ENCODE results near the gene TSHZ2. TPM values are rescaled to one million over a fixed set of nuclear protein-coding genes. Genes with fewer than 3 reads are reported as not detected.
A peak's percentile ranks its signal among the peaks of the same experiment; 100 is the strongest.

Gene TSHZ2
- total RNA-seq, 2 experiments from 2014 or later, result 0.38 to 0.54 TPM

- ChIA-PET POLR2A (no interaction called here), CTCF (no interaction called here)
- H3K27ac Mint-ChIP-seq, result no peak overlapping the region
- no peak for TF ChIP-seq CTCF (IDR thresholded peaks at IDR 0.05)
- H3K9me3 Mint-ChIP-seq, result peaks cover 4% of the 10 kb centered on the region
- intact Hi-C loops (cut with micrococcal nuclease), result no loop called here
- H3K27me3 Mint-ChIP-seq, result peaks cover 2% of the 10 kb centered on the region
- DNase-seq (no peak), ATAC-seq (no peak)
- peaks cover 31% of the 10 kb centered on the region for H3K4me1 Mint-ChIP-seq (ENCODE audit: low read depth)
- H3K36me3 Mint-ChIP-seq (ENCODE audit: low read depth), result no peaks in the 10 kb centered on the region
- H3K4me3 Mint-ChIP-seq, result no peak overlapping the region
Observed at GRCh38 chr20:53399592-53400335, 427.6 kb downstream of the TSHZ2 start.

- peak; percentile 30 for DNase-seq
Observed at GRCh38 chr20:53402233-53403005, 430.3 kb downstream of the TSHZ2 start.

GRCh38 chr20:53403029-53403428 lies 430.9 kb downstream of the TSHZ2 start:
- CTCF ChIA-PET, result interaction anchor here (1.5 kb wide), 1 partner anchor 10 kb away, joined by 4 read pairs; no protein-coding TSS in a partner anchor
- ATAC-seq (no peak), DNase-seq (no peak)
- POLR2A ChIA-PET, result interaction anchor here (0.6 kb wide), 1 partner anchor 647 kb away, joined by 4 read pairs; no protein-coding TSS in a partner anchor
- intact Hi-C loops (cut with micrococcal nuclease), result no loop called here
- H3K9me3 Mint-ChIP-seq, result peaks cover 2% of the 10 kb centered on the region
- TF ChIP-seq CTCF (IDR thresholded peaks at IDR 0.05), result no peak
- no peak overlapping the region for H3K4me3 Mint-ChIP-seq
- H3K27ac Mint-ChIP-seq, result no peak overlapping the region
- H3K27me3 Mint-ChIP-seq, result no peaks in the 10 kb centered on the region
- no peaks in the 10 kb centered on the region for H3K36me3 Mint-ChIP-seq (ENCODE audit: low read depth)
- H3K4me1 Mint-ChIP-seq (ENCODE audit: low read depth), result peaks cover 36% of the 10 kb centered on the region

More at GRCh38 chr20:53402233-53403005, 430.3 kb downstream of the TSHZ2 start:
- Mint-ChIP-seq H3K9me3 (peaks cover 4% of the 10 kb centered on the region), H3K27ac (no peak overlapping the region), H3K36me3 (ENCODE audit: low read depth) (no peaks in the 10 kb centered on the region), H3K4me3 (no peak overlapping the region), H3K27me3 (no peaks in the 10 kb centered on the region), H3K4me1 (ENCODE audit: low read depth) (peaks cover 36% of the 10 kb centered on the region)
- TF ChIP-seq CTCF (IDR thresholded peaks at IDR 0.05), result no peak
- ChIA-PET CTCF (no interaction called here), POLR2A (no interaction called here)
- intact Hi-C loops (cut with micrococcal nuclease), result no loop called here
- peak; percentile 82 for ATAC-seq

GRCh38 chr20:53405139-53405538 lies 433.0 kb downstream of the TSHZ2 start:
- Mint-ChIP-seq H3K4me3 (no peak overlapping the region), H3K36me3 (ENCODE audit: low read depth) (no peaks in the 10 kb centered on the region), H3K27me3 (no peaks in the 10 kb centered on the region), H3K27ac (no peak overlapping the region), H3K4me1 (ENCODE audit: low read depth) (peaks cover 28% of the 10 kb centered on the region), H3K9me3 (peaks cover 2% of the 10 kb centered on the region)
- ChIA-PET POLR2A (no interaction called here), CTCF (no interaction called here)
- TF ChIP-seq CTCF (IDR thresholded peaks at IDR 0.05), result no peak
- intact Hi-C loops (cut with micrococcal nuclease), result no loop called here
- ATAC-seq, result no peak
- no peak for DNase-seq

GRCh38 chr20:53406580-53406979 lies 434.4 kb downstream of the TSHZ2 start:
- DNase-seq, result no peak
- Mint-ChIP-seq H3K27ac (no peak overlapping the region), H3K27me3 (no peaks in the 10 kb centered on the region), H3K4me1 (ENCODE audit: low read depth) (peaks cover 26% of the 10 kb centered on the region), H3K9me3 (peaks cover 2% of the 10 kb centered on the region), H3K36me3 (ENCODE audit: low read depth) (no peaks in the 10 kb centered on the region), H3K4me3 (no peak overlapping the region)
- ATAC-seq, result no peak
- ChIA-PET POLR2A (no interaction called here), CTCF (no interaction called here)
- intact Hi-C loops (cut with micrococcal nuclease), result no loop called here
- no peak for TF ChIP-seq CTCF (IDR thresholded peaks at IDR 0.05)
